OCI-LY7 (cell line): ENCODE measurements around the gene PRKAA1.
"Not testable (repeated sequence)": the region's sequence is repeated elsewhere in the genome, so short reads cannot be mapped to it uniquely, and the experiment has no call there.

Experiments used
- CTCF ChIP-seq: fragments of 200-600 bp; sonication (generic); conservative IDR thresholded peaks from 2 replicates; pipeline ENCODE4 v1.5.1; 2014; ENCODE audit warnings: mild to moderate bottlenecking, antibody characterized with exemption, low read length, moderate library complexity, mixed read lengths
- EZH2phosphoT487 ChIP-seq: fragments of 200-600 bp; sonication (generic); IDR thresholded peaks from 2 replicates; pipeline ENCODE4 v1.6.1; 2018; ENCODE audit warnings: low read depth, borderline replicate concordance, mild to moderate bottlenecking, mixed run types, antibody characterized with exemption, low read length, moderate library complexity, mixed read lengths

- not testable (repeated sequence) for TF ChIP-seq CTCF, EZH2phosphoT487
These were observed 5.5 kb downstream of the PRKAA1 start for GRCh38 chr5:40792691-40793090.
